Smooth muscle cell (in vitro differentiated cells): ENCODE data around the gene RPLP2. TPM values are rescaled to one million over a fixed set of nuclear protein-coding genes. Genes with fewer than 3 reads are reported as not detected.

Experiments used
- DNase-seq: peaks from one replicate; lab custom pipeline; 2025; ENCODE audit not compliant: unreplicated experiment; lab: John Stamatoyannopoulos, UW
- H2AFZ ChIP-seq: fragments of 200-600 bp; sonication (generic); 2 replicates; pipeline ENCODE4 v1.6.0; 2016; ENCODE audit warnings: antibody characterized with exemption, low read depth, mild to moderate bottlenecking
- H3F3A ChIP-seq: fragments of 200-600 bp; sonication (generic); 2 replicates; pipeline ENCODE4 v1.6.0; 2017; ENCODE audit warnings: antibody characterized with exemption, low read depth
- H3K27ac ChIP-seq: fragments of 200-600 bp; sonication (generic); 2 replicates; pipeline ENCODE4 v1.5.1; 2016; ENCODE audit warnings: low read depth, mild to moderate bottlenecking
- H3K27me3 ChIP-seq: fragments of 200-600 bp; sonication (generic); 2 replicates; pipeline ENCODE4 v1.6.1; 2016; ENCODE audit warnings: low read depth, mild to moderate bottlenecking
- H3K36me3 ChIP-seq: fragments of 200-600 bp; sonication (generic); 2 replicates; pipeline ENCODE4 v1.5.1; 2016; ENCODE audit warnings: low read depth
- H3K4me1 ChIP-seq: fragments of 200-600 bp; sonication (generic); 2 replicates; pipeline ENCODE4 v1.5.1; 2016; ENCODE audit warnings: low read depth
- H3K4me2 ChIP-seq: fragments of 200-600 bp; sonication (generic); 2 replicates; pipeline ENCODE4 v1.6.0; 2016; ENCODE audit warnings: mild to moderate bottlenecking
- H3K4me3 ChIP-seq: fragments of 200-600 bp; sonication (generic); 2 replicates; pipeline ENCODE4 v1.5.1; 2016; ENCODE audit warnings: mild to moderate bottlenecking
- H3K79me2 ChIP-seq: fragments of 200-600 bp; sonication (generic); 2 replicates; pipeline ENCODE4 v1.6.0; 2016; ENCODE audit warnings: low read depth, mild to moderate bottlenecking
- H3K9ac ChIP-seq: fragments of 200-600 bp; sonication (generic); 2 replicates; pipeline ENCODE4 v1.6.0; 2016; ENCODE audit warnings: low read depth
- H3K9me3 ChIP-seq: fragments of 200-600 bp; sonication (generic); replicated peaks from 2 replicates; pipeline ENCODE4 v1.5.1; 2016; ENCODE audit warnings: low read depth
- H4K20me1 ChIP-seq: fragments of 200-600 bp; sonication (generic); 2 replicates; pipeline ENCODE4 v1.6.0; 2016; ENCODE audit warnings: low read depth
- WGBS: methylation state at CpG from one replicate; pipeline ENCODE4 v1.1.7; 2016; ENCODE audit warnings: low lambda C conversion rate; 5-methylcytosine and 5-hydroxymethylcytosine counted together
- polyA plus RNA-seq: library from polyadenylated mRNA; unstranded; fragments of >200 nt; fragmentation: Nextera tagmentation; extraction: Ambion mirVana; gene quantifications from 2 replicates; pipeline ENCODE4 v1.2.1, GENCODE V29; 2016
- total RNA-seq: library from RNA; depleted of rRNA; stranded (reverse); fragments of >200 nt; gene quantifications from 2 replicates; pipeline ENCODE4 v1.2.3, GENCODE V29; 2014
- TF ChIP-seq, protein P1 (sequence below): fragments of 200-600 bp; sonication (generic); IDR thresholded peaks from 2 replicates; pipeline ENCODE4 v1.5.1; 2017; ENCODE audit warnings: borderline replicate concordance, mild to moderate bottlenecking, antibody characterized with exemption; ENCODE audit not compliant: insufficient read depth, poor library complexity, severe bottlenecking

The RPLP2 gene
- total and polyA plus RNA-seq, 2 experiments from 2014 or later: 472 to 622 TPM

DNA sequence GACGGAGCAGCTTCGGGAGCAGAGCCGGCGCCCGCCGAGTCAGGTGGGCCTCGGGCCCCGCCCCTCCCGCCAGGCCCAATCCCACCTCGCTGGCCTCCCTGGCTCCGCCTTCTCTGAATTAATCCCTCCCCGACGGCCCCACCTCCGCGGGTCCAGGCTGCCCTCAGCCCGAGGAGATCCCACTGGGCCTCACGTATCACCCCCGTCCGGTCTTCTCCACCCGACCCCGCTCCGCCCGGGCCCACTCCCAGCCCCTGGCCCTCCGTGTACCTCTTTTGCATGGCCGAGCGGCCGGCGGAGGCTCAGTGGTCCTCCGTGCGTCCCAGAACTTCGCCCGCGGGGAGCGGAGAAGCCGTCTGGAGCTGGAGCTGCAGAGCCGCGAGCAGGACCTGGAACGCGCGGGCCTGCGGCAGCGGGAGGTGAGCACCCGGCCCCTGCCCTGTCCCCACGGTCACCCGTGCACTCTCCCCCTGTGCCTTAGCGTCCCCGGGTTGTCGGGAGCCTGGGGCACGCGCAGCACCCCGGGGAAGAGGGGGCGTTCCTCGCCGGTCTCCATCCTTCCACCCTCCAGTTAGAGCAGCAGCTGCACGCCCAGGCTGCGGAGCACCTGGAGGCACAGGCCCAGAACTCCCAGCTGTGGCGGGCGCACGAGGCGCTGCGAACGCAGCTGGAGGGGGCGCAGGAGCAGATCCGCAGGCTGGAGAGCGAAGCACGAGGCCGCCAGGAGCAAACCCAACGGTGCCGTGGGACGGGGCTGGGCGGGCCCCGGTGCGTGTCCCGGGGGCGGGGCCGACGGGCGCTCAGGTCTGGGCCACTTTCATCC lies 20.7 kb downstream of the RPLP2 start:
- DNase-seq: no peak
- H3F3A ChIP-seq: peaks cover 10% of the 10 kb centered on the region
- no peaks in the 10 kb centered on the region for H3K36me3 ChIP-seq
- peak overlapping the region; percentile 85 for H3K4me2 ChIP-seq
- TF ChIP-seq, protein P1, sequence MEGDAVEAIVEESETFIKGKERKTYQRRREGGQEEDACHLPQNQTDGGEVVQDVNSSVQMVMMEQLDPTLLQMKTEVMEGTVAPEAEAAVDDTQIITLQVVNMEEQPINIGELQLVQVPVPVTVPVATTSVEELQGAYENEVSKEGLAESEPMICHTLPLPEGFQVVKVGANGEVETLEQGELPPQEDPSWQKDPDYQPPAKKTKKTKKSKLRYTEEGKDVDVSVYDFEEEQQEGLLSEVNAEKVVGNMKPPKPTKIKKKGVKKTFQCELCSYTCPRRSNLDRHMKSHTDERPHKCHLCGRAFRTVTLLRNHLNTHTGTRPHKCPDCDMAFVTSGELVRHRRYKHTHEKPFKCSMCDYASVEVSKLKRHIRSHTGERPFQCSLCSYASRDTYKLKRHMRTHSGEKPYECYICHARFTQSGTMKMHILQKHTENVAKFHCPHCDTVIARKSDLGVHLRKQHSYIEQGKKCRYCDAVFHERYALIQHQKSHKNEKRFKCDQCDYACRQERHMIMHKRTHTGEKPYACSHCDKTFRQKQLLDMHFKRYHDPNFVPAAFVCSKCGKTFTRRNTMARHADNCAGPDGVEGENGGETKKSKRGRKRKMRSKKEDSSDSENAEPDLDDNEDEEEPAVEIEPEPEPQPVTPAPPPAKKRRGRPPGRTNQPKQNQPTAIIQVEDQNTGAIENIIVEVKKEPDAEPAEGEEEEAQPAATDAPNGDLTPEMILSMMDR: no peak
- no peak overlapping the region for H3K27ac ChIP-seq
- peaks cover 59% of the 10 kb centered on the region for H3K27me3 ChIP-seq
- H2AFZ ChIP-seq: no peak overlapping the region
- WGBS: 3% methylated on average over 58 of the region's 78 CpGs
- H3K4me3 ChIP-seq: peak overlapping the region; percentile 43
- no peaks in the 10 kb centered on the region for H3K9me3 ChIP-seq
- peaks cover 17% of the 10 kb centered on the region for H3K79me2 ChIP-seq
- H4K20me1 ChIP-seq: peaks cover 50% of the 10 kb centered on the region
- H3K4me1 ChIP-seq: peaks cover 44% of the 10 kb centered on the region
- H3K9ac ChIP-seq: no peak overlapping the region

DNA sequence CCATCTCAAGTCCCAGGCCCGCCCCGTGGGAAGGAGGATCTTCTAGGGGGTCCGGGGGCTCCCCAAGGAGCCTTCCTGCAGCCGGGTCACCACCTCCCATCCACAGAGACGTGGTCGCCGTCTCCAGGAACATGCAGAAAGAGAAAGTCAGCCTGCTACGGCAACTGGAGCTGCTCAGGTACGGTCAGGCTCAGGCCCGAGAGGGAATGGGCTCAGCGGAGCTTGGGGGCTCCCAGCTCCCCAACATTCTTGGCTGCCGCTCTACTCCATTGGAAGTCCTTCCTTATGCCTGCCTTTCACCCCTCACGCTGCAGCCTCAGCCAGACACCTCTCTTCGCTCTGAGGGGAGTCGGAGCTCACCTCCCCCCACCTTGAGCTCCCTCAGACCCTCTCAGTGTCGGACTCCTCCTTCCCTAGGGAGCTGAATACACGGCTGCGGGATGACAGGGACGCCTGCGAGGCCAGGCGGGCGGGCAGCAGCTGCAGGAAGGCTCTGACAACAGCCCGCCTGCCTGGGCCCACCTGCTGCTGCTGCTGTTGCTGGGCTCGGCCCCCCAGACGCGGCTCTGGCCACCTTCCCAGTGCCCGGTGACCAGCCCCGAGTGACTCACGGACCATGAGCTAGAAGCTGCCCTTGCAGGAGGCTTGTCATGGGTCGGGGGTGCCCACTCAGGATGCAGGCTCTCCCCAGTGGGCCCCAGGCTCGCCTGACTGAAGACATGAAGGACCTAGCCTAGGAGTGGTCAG lies 21.5 kb downstream of the RPLP2 start:
- peak overlapping the region; percentile 95 for H3K4me2 ChIP-seq
- H3K9me3 ChIP-seq: no peaks in the 10 kb centered on the region
- H3K4me3 ChIP-seq: no peak overlapping the region
- no peak overlapping the region for H3K9ac ChIP-seq
- H3K36me3 ChIP-seq: no peaks in the 10 kb centered on the region
- peaks cover 44% of the 10 kb centered on the region for H3K4me1 ChIP-seq
- H4K20me1 ChIP-seq: peaks cover 57% of the 10 kb centered on the region
- 43% methylated on average over 30 of the region's 31 CpGs for WGBS
- TF ChIP-seq, protein P1: no peak
- H3K27me3 ChIP-seq: peaks cover 51% of the 10 kb centered on the region
- H3K27ac ChIP-seq: no peak overlapping the region
- DNase-seq: no peak
- H3K79me2 ChIP-seq: peaks cover 23% of the 10 kb centered on the region
- H3F3A ChIP-seq: peaks cover 10% of the 10 kb centered on the region
- H2AFZ ChIP-seq: no peak overlapping the region

DNA sequence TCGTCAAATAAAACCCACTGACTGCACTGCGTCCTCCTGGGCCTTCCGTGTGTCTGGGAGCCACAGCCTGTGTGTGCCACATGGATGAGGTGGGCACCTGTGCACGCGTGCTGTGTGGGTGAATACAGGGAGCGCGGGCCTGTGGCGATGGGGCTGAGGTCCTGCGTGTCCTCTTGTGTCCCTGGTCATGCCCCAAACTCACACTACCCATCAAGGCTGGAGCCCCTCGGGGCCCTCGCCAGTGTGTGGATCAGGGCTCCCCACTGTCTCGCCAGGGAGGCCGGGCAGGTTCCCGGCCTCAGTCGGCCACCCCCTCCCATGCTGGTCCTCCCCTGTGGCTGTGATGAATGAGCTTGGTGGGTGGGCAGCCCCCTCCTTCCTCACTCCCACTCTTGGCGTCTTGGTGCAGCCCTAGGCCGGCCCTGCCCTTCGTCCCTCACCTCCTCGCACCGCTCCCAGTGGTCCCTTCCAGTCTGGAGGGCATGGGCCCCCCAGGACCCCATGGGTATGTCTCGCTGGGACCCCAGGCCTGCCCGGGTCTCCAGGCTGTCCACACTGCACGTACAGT lies 22.3 kb downstream of the RPLP2 start:
- H3K27ac ChIP-seq: no peak overlapping the region
- H3F3A ChIP-seq: peaks cover 10% of the 10 kb centered on the region
- DNase-seq: no peak
- H3K9me3 ChIP-seq: no peaks in the 10 kb centered on the region
- TF ChIP-seq, protein P1: no peak
- peaks cover 65% of the 10 kb centered on the region for H4K20me1 ChIP-seq
- peaks cover 28% of the 10 kb centered on the region for H3K79me2 ChIP-seq
- H3K27me3 ChIP-seq: peaks cover 43% of the 10 kb centered on the region
- no peaks in the 10 kb centered on the region for H3K36me3 ChIP-seq
- peak overlapping the region; percentile 73 for H3K4me3 ChIP-seq
- 61% methylated on average over 22 of the region's 23 CpGs for WGBS
- peaks cover 44% of the 10 kb centered on the region for H3K4me1 ChIP-seq
- peak overlapping the region; percentile 28 for H3K9ac ChIP-seq
- H2AFZ ChIP-seq: no peak overlapping the region
- peak overlapping the region; percentile 95 for H3K4me2 ChIP-seq
